AG04449 (cell line): ENCODE results near the gene DUSP6.

Source experiments
- CTCF ChIA-PET: fragments of 350-600 bp; formaldehyde crosslinking; extraction: SDS; loops from one replicate; lab custom pipeline; 2021; ENCODE audit warnings: antibody characterized with exemption; lab: Yijun Ruan, JAX
- POLR2A ChIA-PET: fragments of 400-600, 350-600 bp; formaldehyde crosslinking; extraction: SDS; loops from one replicate; lab custom pipeline; 2020; ENCODE audit warnings: antibody characterized with exemption, inconsistent platforms; lab: Yijun Ruan, JAX
- DNase-seq: peaks from one replicate; pipeline ENCODE4 v3.0.0-alpha.2; 2010; ENCODE audit warnings: low read depth, low spot score
- H3K4me3 ChIP-seq: 2 replicates; pipeline ENCODE4 v1.5.1; 2011; ENCODE audit warnings: low read depth, mild to moderate bottlenecking, control low read depth, low read length
- CTCF ChIP-seq: IDR thresholded peaks from one replicate; pipeline ENCODE4 v1.5.1; 2011; ENCODE audit warnings: mild to moderate bottlenecking, moderate library complexity, low read length, control low read depth, inconsistent platforms; ENCODE audit not compliant: insufficient read depth; ENCODE audit errors: missing control alignments

DUSP6 gene

GRCh38 chr12:89348894-89349699 lies 3.2 kb downstream of the DUSP6 start:
- ChIA-PET POLR2A (interaction anchor here (0.7 kb wide), 1 partner anchor 186 kb away, joined by 5 read pairs; no protein-coding TSS in a partner anchor), CTCF (interaction anchor here (0.6 to 8.7 kb wide), 5 partner anchors 110 to 1298 kb away, joined by 3 to 56 read pairs (median 12); no protein-coding TSS in a partner anchor)
- no peak for DNase-seq
- peak overlapping the region; percentile 88 for H3K4me3 ChIP-seq
- TF ChIP-seq CTCF, result no peak

- ChIA-PET POLR2A (interaction anchor here (1.1 kb wide), 1 partner anchor 278 kb away, joined by 3 read pairs; no protein-coding TSS in a partner anchor), CTCF (interaction anchor here (0.5 to 8.7 kb wide), 8 partner anchors 63 to 330 kb away, joined by 3 to 56 read pairs (median 3); partner anchors contain the start of gene GALNT4)
- H3K4me3 ChIP-seq, result no peak overlapping the region
- no peak for DNase-seq
- no peak for TF ChIP-seq CTCF
Observed at GRCh38 chr12:89347325-89347829, 4.9 kb downstream of the DUSP6 start.

- TF ChIP-seq CTCF, result no peak
- DNase-seq, result no peak
- POLR2A ChIA-PET, result interaction anchor here (1.1 kb wide), 1 partner anchor 277 kb away, joined by 3 read pairs; no protein-coding TSS in a partner anchor
- H3K4me3 ChIP-seq, result no peak overlapping the region
- CTCF ChIA-PET, result interaction anchor here (0.5 to 8.7 kb wide), 6 partner anchors 112 to 330 kb away, joined by 3 to 56 read pairs (median 6); partner anchors contain the start of gene GALNT4
Observed at GRCh38 chr12:89346741-89347324, 5.5 kb downstream of the DUSP6 start.

- CTCF ChIA-PET, result interaction anchor here (0.6 to 8.7 kb wide), 6 partner anchors 113 to 329 kb away, joined by 3 to 56 read pairs (median 6); no protein-coding TSS in a partner anchor
- DNase-seq, result no peak
- H3K4me3 ChIP-seq, result no peak overlapping the region
- POLR2A ChIA-PET, result interaction anchor here (1.1 kb wide), 1 partner anchor 277 kb away, joined by 3 read pairs; no protein-coding TSS in a partner anchor
- no peak for TF ChIP-seq CTCF
Observed at GRCh38 chr12:89345830-89346740, 6.2 kb downstream of the DUSP6 start.

GRCh38 chr12:89345376-89345775 lies 6.9 kb downstream of the DUSP6 start:
- ChIA-PET POLR2A (interaction anchor here (1.5 kb wide), 1 partner anchor 8 kb away, joined by 4 read pairs; no protein-coding TSS in a partner anchor), CTCF (interaction anchor here (3.2 kb wide), 1 partner anchor 326 kb away, joined by 12 read pairs; no protein-coding TSS in a partner anchor)
- no peak overlapping the region for H3K4me3 ChIP-seq
- TF ChIP-seq CTCF, result no peak
- no peak for DNase-seq
